Measurements from ENCODE around the gene RRP1.

GRCh38 chr21:43809853-43810504 is 20.6 kb downstream of the RRP1 start:
- TF ChIP-seq EP300 (IDR thresholded peaks at IDR 0.05): no peak
- TF ChIP-seq CTCF (IDR thresholded peaks at IDR 0.05): no peak

All from tibial nerve (tissue), 4 donors.